Epithelial cell of esophagus (primary cell): ENCODE data around the gene TSPAN33.

Experiments
- DNase-seq: peaks from one replicate; pipeline ENCODE4 v3.0.0; 2010; ENCODE audit warnings: low read depth
- H3K4me3 ChIP-seq: 2 replicates; pipeline ENCODE4 v1.5.1; 2011; ENCODE audit warnings: mild to moderate bottlenecking, low read length, control low read depth
- TF ChIP-seq, protein P1 (sequence below): IDR thresholded peaks from 2 replicates; pipeline ENCODE4 v1.5.1; 2011; ENCODE audit warnings: low read depth, mild to moderate bottlenecking, low read length, control low read depth, inconsistent platforms; ENCODE audit not compliant: insufficient read depth; ENCODE audit errors: missing control alignments

The TSPAN33 gene

GRCh38 chr7:129162732-129163131 is 18.2 kb downstream of the TSPAN33 start:
- TF ChIP-seq, protein P1, sequence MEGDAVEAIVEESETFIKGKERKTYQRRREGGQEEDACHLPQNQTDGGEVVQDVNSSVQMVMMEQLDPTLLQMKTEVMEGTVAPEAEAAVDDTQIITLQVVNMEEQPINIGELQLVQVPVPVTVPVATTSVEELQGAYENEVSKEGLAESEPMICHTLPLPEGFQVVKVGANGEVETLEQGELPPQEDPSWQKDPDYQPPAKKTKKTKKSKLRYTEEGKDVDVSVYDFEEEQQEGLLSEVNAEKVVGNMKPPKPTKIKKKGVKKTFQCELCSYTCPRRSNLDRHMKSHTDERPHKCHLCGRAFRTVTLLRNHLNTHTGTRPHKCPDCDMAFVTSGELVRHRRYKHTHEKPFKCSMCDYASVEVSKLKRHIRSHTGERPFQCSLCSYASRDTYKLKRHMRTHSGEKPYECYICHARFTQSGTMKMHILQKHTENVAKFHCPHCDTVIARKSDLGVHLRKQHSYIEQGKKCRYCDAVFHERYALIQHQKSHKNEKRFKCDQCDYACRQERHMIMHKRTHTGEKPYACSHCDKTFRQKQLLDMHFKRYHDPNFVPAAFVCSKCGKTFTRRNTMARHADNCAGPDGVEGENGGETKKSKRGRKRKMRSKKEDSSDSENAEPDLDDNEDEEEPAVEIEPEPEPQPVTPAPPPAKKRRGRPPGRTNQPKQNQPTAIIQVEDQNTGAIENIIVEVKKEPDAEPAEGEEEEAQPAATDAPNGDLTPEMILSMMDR: no peak
- no peak for DNase-seq
- no peak overlapping the region for H3K4me3 ChIP-seq

DNA sequence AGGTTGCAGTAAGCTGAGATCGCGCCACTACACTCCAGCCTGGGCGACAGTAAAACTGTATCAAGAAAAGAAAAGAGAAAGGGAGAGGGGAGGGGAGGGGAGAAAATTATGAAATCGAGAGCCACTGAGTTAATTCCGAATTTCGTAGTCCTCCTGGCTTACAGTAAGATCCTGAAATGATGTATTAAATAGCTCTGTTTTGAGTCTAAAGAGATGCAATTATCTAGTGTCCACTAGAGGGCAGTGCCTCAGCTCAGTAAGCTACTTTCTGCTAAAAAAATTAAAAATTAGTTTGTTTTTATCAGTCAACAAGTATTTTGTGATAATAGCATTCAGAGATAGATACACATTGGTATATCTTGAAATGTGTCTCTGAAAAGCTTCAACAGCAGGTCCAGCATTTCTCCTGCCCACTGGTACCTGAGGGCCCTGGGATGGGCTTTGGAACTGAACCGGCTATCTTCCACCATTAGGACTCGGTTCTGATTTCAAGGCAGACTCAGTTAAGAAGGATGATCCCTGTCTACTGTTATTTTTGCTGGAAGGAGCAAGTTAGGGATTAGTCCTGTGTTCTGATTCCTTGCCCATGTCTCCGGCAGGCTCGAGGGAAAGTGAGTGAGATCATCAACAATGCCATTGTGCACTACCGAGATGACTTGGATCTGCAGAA is 19.5 kb downstream of the TSPAN33 start:
- DNase-seq: peak; percentile 67
- no peak overlapping the region for H3K4me3 ChIP-seq
- TF ChIP-seq, protein P1: peak; percentile 83

DNA sequence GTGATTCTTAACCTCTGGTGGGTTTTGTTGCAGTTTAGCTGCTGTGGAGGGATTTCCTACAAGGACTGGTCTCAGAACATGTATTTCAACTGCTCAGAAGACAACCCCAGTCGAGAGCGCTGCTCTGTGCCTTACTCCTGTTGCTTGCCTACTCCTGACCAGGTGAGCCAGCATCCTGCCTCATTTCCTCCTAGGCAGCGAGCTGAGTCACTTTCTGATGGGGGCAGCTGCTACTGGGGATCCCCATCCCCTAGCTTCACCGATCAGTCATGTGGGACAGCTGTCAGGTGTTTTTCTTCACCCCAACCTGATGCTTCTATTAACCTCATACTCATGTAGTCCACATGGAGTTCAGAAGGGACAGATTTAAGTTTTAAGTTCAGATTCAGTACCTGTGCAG is 22.2 kb downstream of the TSPAN33 start:
- TF ChIP-seq, protein P1: no peak
- peak; percentile 56 for DNase-seq
- no peak overlapping the region for H3K4me3 ChIP-seq

GRCh38 chr7:129167817-129168216 is 23.3 kb downstream of the TSPAN33 start:
- no peak for DNase-seq
- TF ChIP-seq, protein P1: no peak
- H3K4me3 ChIP-seq: no peak overlapping the region

DNA sequence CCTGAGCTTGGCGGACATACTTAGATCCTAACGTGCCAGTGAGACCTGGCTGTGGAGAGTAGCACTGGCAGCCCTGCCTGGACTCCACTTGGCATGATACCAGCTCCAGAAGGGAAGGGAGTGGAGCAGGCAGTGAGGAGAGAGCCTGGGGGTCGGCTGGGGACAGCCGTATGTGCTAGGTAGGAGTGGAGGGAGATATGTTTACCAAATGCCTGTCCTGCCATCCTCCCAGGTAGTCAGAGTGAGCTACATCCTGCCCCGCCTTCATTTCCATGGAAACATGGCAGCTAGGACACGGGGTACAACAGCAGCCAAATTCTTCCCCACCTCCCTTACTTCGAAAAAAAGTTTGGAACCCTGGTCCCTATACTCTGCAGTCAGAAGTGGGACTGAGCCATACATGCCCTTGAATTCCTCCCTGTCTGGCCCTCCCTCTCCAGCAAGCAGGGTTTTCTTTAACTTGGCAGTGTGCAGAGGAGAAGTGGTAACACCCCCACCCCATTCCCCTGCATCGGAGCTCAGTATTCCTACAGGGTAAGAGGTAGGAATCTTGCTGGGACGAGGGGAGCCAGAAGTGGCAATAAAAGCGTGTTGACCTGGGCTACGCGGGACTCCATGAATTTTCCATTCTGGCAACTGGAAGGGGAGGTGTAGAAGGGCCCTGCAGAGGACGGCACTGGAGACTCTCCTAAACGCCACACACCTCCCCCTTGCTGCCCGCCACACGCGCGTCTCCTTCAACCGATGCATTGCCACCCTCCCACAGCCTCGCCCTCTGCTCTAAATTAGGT is 23.9 kb downstream of the TSPAN33 start:
- H3K4me3 ChIP-seq: peak overlapping the region; percentile 20
- peak; percentile 34 for DNase-seq
- TF ChIP-seq, protein P1: no peak

DNA sequence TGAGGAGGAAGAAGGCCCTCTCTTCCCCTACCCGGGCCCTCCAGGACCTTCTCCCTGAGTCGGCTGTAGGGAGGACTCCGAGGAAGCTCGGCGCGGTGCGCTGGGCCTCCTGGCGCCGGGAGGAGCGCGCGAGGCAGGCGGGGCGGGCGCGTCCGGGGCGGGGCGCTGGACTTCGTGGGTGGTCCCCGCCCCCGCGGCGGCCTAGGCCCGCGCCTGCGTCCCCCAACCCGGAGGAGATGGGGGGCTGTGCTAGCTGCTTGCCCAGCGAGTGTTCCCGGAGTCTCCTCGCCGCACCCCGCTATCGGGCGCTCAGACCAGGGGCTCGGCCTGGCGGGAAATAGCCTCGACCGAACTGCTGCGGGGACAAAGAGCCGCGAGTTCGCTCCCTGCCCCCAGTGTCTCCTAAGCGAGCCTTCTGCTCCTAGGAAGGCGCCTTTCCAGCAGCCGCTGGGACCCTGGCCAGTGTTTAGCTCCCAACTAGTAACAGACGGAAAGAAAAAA is 24.7 kb downstream of the TSPAN33 start:
- H3K4me3 ChIP-seq: peak overlapping the region; percentile 29
- peak; percentile 39 for DNase-seq
- TF ChIP-seq, protein P1: no peak
